SH-SY5Y (cell line): ENCODE data around the gene PKD1L1.

Experiments used
- GATA2 ChIP-seq: IDR thresholded peaks from 2 replicates; pipeline ENCODE4 v1.6.1; 2011; ENCODE audit warnings: mild to moderate bottlenecking, low read depth, low read length
- GATA3 ChIP-seq: IDR thresholded peaks from 2 replicates; pipeline ENCODE4 v1.6.1; 2011; ENCODE audit warnings: low read depth, mild to moderate bottlenecking, low read length, moderate library complexity

PKD1L1 gene

DNA sequence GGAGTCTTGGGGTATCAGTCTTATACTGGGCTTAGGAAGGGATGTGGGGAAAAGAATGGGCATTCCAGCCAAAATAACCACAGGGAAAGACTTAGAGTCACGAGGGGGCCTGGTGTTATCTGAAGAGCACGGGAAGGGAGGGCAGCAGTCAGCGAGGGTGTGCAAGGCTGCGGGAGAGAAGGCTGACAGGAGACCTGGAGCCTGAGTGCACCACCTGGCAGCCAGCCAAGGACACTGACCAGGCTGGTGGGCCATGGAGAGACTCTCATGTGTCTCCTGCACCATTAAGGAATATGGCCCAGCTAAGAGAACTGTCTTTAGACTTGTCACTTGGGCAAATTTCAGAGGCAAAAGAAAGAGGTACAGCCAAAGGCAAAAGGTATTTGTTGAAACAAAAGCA lies 69.6 kb downstream of the PKD1L1 start:
- TF ChIP-seq GATA2 (no peak), GATA3 (no peak)

DNA sequence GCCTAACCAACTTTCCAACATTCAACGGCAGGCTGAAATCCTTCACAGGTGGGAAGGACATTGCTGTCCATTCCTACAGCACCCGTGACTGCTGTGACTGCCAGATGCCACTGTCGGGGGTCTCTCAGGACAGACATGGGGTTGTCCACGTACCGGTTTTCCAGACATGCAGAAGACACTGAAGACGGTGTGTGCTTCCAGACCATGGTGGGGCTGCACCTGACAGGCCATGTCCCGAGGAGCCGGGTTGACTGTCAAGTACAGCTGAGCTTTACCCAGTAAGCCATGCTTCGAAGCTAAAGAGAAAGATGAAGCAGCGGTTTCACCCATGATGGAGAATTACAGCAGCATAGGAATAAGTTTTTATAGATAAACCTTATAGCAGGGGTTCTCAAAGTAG lies 70.9 kb downstream of the PKD1L1 start:
- TF ChIP-seq GATA3 (no peak), GATA2 (no peak)

DNA sequence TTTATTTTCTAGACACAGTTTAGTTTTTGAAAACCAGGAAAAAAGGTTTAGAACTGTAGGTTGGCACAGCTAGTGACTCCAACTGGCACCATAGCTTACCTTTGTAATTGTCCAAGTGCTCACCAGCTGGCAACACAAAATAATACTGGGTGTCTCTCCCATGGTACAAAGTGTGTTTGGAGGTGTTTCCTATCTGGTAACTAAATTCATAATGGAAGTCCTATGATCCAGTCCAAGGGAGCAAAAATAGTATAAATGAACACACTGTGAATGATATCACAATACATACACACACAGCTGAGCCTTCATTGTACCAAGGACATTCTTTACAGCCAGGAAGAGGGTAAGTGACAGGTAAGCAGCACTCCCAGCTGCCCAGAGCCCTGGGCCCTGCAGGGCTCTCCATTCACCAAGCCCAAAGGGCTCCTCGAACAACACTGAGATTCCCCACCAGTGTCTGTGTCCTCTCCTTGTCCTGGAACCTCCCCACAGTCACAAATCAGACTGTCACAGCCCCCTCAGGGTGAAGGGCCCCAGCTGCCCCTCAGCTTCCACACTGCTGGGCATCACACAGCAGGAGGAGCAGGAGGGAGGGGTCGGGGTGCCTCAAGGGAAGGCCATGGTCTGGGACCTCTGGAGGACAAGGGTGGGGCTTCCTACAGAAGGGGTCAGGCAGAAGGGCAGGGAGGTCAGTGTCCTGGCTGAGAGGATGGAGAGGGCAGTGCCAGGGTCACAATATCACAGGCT lies 72.1 kb downstream of the PKD1L1 start:
- no peak for TF ChIP-seq GATA3
- no peak for TF ChIP-seq GATA2

DNA sequence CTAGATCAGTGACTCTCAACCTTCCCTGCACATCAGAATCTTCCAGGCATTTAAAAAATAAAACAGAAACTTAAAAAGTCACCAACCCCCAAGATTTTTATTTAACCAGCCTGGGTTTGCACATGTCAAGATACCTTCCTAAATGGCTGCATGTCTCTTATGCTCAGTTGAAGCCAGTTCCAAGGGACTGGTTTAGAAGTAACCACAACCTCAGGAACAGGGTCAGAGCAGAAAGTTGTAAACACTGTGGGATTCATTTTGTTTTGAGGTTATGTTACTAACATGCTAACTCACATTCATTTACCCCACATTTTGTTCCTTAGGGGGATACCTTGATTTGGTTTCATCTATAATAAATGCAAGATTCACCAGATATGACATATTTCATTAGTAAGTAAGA lies 72.9 kb downstream of the PKD1L1 start:
- TF ChIP-seq GATA2 (no peak), GATA3 (no peak)

DNA sequence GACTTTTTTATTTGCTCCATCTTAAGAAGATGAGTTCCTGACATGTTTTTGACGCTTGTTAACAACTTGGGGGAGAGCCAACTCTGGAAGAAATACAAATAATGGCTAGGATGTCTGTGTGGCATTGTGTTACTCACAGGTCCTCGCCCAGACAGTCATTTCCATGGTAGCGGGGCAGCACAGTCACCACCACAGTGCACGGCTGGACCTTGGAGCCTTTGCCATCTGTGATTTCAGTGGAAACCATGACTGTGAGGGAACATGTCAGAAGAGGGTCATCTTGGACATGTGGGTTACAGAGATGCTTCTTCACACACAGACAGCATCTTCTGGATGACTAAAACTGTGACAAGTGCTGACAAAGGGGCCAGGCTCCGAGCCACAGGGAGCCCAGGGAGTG lies 74.5 kb downstream of the PKD1L1 start:
- TF ChIP-seq GATA2 (no peak), GATA3 (no peak)

DNA sequence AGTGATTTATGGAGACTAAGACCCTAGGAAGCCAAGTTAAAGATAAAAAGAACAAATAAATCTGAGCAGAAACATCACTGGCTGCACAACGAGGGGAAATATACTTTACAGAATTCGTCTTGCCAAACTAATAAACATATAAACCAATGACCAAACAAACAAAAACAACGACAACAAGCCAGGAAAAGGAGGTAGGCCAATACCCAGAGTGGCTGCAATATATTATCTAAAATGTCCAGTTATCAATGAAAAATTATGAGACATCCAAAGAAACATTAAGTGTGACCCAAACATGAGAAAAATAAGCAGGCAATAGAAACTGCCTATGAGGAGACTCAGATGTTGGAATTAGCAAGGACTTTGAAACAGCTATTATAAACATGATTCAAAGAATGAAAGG lies 81.0 kb downstream of the PKD1L1 start:
- TF ChIP-seq GATA2: no peak
- TF ChIP-seq GATA3: no peak

DNA sequence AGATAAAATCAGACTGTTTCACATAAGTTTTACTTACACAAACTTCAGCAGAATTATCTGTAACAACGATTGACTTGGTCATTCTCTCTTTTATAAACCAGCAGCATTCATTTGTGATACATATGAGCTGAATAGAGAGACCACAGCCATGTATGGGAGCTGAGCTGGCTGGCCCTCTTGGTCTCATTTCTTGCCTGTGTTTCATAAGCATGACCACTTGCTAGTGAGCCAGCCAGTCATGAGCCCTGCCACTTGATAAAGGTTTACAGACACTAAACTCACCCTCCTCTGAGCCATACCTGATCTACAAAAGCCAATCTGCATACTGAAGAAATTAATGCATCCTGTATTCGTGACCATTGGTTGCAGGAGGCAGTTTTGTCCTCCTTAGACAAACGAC lies 82.1 kb downstream of the PKD1L1 start:
- TF ChIP-seq GATA3 (no peak), GATA2 (no peak)

DNA sequence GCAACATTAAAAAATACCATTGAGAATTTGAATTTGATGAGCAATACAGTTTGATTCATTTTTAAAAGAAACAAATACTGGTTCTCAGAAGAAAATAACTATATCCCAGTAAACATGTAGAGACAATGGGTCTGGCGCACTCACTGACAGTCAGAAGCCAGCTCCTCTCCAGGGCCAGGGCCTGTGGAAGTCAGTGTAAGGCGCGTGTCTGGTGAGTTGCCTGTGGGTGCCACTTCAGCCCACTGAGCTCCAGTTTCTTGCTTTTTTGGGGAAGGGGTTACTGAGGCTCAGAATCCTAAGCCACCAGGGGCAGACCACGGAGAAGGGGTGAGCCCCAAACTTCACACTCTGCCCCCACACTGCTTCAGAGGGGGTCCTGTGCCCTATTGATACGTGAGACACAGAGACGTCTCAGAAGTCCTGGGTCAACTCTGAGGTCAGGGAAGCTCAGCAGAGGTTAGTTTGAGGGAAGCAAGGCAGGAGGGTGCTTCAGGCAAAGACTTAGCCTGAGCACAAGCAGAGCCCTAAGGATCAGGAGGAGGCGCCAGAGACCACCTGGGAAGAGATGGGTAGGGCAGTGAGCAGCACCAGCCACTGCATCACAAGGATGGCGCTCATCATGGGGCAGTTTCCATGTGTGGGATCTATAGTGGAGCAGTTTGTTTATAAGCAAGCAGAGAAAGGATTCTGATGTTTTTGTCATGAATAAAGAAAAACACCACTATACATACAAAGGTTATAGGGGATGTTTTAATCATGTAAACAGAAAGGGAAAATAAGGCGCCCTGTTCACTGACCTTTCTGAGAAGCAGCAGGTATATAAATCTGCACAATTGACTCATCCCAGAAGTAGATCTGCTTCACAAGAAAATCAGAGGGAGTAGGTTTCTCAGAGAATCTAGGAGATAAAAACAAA lies 95.7 kb downstream of the PKD1L1 start:
- no peak for TF ChIP-seq GATA3
- no peak for TF ChIP-seq GATA2

DNA sequence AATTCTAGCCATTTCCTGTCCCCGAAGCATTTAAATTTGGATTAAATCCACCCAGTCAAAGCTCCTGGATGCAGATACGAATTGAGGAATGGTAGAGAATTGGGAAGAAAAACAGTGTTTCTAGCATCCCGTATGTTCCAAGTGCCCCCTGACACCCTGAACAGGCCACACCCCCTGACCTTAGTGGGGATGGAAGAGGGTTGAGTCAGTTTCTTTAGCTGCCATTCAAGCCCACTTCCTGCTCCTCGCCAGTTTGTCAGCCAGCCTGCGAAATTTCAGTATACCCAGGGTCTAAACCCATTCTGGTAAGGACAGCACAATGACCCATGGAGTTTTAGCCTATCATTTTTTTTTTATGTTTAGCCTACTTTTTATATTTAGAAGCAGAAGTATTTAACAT lies 101.1 kb downstream of the PKD1L1 start:
- TF ChIP-seq GATA2 (no peak), GATA3 (no peak)

DNA sequence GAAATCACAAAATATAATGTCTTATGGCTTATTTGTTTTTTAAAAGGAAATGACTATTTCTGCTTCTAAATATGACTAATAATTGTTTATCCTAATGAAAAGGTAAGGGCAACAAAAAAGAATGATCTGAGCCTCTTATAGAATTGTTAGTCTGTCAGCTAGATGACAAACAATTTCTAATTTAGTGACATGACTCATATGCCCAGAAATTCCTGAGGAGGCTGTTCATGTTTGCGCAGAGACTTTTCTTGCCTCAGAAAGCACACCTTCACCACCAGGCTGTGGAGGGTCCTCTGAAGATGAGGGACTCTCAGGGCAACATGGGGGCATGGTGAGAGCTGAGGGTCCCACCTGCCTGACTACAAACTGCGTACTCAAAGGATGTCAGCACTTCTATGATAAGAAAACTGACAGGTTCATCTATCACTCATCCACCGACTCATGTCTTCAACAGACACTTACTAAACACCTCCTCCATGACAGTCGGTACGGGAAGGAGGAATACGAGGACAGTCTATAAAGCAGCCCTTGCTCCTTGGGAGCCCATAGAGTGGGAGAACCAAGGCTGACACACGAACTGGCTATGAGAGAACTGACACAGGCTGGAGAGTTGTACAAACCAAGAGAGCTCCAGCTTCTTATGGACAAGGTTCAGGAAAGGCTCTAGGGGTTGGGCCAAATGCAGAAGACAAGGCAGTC lies 102.0 kb downstream of the PKD1L1 start:
- TF ChIP-seq GATA2 (no peak), GATA3 (no peak)

DNA sequence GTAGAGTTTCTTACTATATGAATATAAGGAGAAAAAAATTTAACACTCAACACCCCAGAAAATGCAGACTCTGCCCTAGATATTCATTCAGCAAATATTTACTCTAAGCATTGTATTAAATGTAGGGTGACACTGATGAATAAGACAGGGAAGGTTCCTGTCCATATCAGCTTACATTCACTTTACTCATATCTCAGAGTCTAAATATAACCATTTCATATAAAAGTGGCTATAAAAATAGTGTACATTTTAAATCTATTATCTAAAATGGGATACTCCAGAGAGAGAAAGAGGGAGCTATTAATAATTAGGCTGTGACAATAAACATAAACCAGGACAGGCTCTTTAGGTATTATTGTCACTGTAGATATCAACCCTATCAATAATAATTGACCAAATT lies 104.0 kb downstream of the PKD1L1 start:
- TF ChIP-seq GATA2 (no peak), GATA3 (no peak)

DNA sequence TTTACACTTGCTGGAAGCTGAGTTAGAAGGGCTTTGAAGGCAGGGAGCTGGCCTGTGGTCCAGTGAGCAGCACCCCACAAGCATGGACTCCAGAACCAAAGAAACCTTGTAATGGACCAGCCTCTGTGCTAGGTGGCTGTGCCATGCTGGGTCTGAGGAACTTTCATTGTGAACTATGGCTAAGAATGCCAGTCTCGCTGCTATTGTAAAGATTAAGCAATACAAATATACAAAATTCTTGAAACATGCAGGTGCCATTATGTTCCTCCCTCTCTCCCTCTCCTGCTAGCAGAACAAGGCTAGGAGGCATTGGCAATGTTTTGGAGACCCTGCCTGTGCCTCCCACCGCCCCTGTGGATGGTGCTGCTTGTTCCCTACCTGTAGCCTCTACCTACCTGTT lies 105.0 kb downstream of the PKD1L1 start:
- TF ChIP-seq GATA3 (no peak), GATA2 (no peak)

DNA sequence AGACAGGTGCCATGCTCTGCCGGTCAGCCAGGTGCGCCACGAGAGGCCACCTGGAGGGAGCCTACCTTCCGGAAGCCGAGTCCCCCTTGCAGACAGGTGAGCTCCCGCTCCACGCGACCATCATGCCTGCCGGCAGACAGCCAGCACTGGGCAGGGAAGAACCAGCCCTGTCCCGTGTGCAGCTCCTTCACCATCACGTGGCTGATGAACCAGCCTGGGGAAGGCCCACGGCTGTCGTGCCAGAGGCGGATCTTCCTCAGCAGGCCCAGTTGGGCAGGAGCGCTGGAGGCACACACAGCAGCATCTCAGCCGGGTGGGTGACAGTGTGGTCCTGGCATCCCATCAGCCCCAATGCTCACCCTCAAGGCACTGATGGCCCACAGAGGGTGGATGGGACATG lies 108.9 kb downstream of the PKD1L1 start:
- TF ChIP-seq GATA3: no peak
- no peak for TF ChIP-seq GATA2

DNA sequence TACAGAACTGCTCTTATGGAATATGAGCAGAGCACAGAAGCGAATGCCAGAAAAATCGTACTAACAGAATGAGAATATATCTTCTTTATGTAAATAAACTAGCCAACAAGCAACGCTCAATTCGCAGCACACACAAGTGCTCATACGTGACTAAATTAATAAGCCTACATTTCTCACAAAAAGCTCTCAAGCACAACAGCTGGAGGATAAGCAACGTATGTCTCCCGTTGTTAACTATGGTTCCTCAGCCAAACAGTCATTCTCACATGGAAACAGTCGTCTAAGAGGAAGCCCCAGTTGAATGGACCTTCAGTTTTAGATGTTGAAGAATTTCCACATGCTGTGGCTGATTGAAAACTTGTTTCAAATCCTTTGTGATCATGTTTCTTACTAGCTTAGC lies 110.4 kb downstream of the PKD1L1 start:
- TF ChIP-seq GATA2 (no peak), GATA3 (no peak)
